HEK293 (cell line): ENCODE measurements around the gene PHKA1.

Experiments
- CTCF ChIA-PET: fragments of 350-600 bp; formaldehyde crosslinking; extraction: SDS; loops from one replicate; lab custom pipeline; 2021; ENCODE audit warnings: antibody characterized with exemption; lab: Yijun Ruan, JAX
- POLR2A ChIA-PET: fragments of 300-600 bp; formaldehyde crosslinking; extraction: SDS; loops from one replicate; lab custom pipeline; 2020; ENCODE audit warnings: antibody characterized with exemption, inconsistent platforms; lab: Yijun Ruan, JAX
- H3K27ac ChIP-seq: fragments of 200-500 bp; sonication (Bioruptor generic); 2 replicates; pipeline ENCODE4 v1.5.1; 2014; ENCODE audit warnings: low read depth, low read length, control low read depth, inconsistent platforms; ENCODE audit errors: extremely low read depth
- H3K36me3 ChIP-seq, 2 experiments: fragments of 200-500 bp in 1 of 2; sonication (Bioruptor generic) in 1 of 2; 1 replicate in 1 of 2; 2 replicates in 1 of 2; pipeline ENCODE4 v1.5.1; 2014 to 2017; ENCODE audit warnings: inconsistent platforms in 2 of 2, low read length in 2 of 2; ENCODE audit not compliant: control insufficient read depth in 2 of 2, insufficient read depth in 1 of 2
- H3K4me1 ChIP-seq: fragments of 200-500 bp; sonication (Bioruptor generic); 2 replicates; pipeline ENCODE4 v1.5.1; 2014; ENCODE audit warnings: mild to moderate bottlenecking, low read length, inconsistent platforms; ENCODE audit not compliant: control insufficient read depth, insufficient read depth
- H3K4me3 ChIP-seq: 2 replicates; pipeline ENCODE4 v1.5.1; 2011; ENCODE audit warnings: low read depth, mild to moderate bottlenecking, control low read depth, low read length, moderate library complexity
- H3K9me3 ChIP-seq: fragments of 200-500 bp; sonication (Bioruptor generic); 2 replicates; pipeline ENCODE4 v1.5.1; 2014; ENCODE audit warnings: low read depth, low read length, inconsistent platforms; ENCODE audit not compliant: control insufficient read depth, insufficient read depth
- AEBP2 ChIP-seq: fragments of 450-650 bp; formaldehyde crosslinking; IDR thresholded peaks from 2 replicates; pipeline ENCODE4 v1.5.1; 2016; ENCODE audit warnings: missing biosample characterization, missing genetic modification characterization, borderline replicate concordance
- BCL11A ChIP-seq: fragments of 450-650 bp; formaldehyde crosslinking; IDR thresholded peaks from 2 replicates; pipeline ENCODE4 v1.5.1; 2016; ENCODE audit warnings: low read depth, missing biosample characterization, missing genetic modification characterization
- PRDM10 ChIP-seq: fragments of 450-650 bp; formaldehyde crosslinking; IDR thresholded peaks from 2 replicates; pipeline ENCODE4 v1.5.1; 2016; ENCODE audit warnings: missing biosample characterization, missing genetic modification characterization
- SCRT2 ChIP-seq: fragments of 450-650 bp; formaldehyde crosslinking; IDR thresholded peaks from 2 replicates; pipeline ENCODE4 v1.5.1; 2016; ENCODE audit warnings: missing biosample characterization, missing genetic modification characterization
- ZBTB11 ChIP-seq: fragments of 450-650 bp; formaldehyde crosslinking; conservative IDR thresholded peaks from 2 replicates; pipeline ENCODE4 v1.5.1; 2016; ENCODE audit warnings: low read depth, missing biosample characterization, missing genetic modification characterization
- ZBTB21 ChIP-seq: fragments of 450-650 bp; formaldehyde crosslinking; IDR thresholded peaks from 2 replicates; pipeline ENCODE4 v1.5.1; 2017; ENCODE audit warnings: missing biosample characterization, missing genetic modification characterization
- ZNF138 ChIP-seq: fragments of 450-650 bp; formaldehyde crosslinking; IDR thresholded peaks from 2 replicates; pipeline ENCODE4 v1.5.1; 2016; ENCODE audit warnings: missing biosample characterization, missing genetic modification characterization, borderline replicate concordance
- ZNF433 ChIP-seq: fragments of 450-650 bp; formaldehyde crosslinking; IDR thresholded peaks from 2 replicates; pipeline ENCODE4 v1.5.1; 2016; ENCODE audit warnings: missing biosample characterization, missing genetic modification characterization, low read depth
- ZNF473 ChIP-seq: fragments of 450-650 bp; formaldehyde crosslinking; IDR thresholded peaks from 2 replicates; pipeline ENCODE4 v1.5.1; 2017; ENCODE audit warnings: missing biosample characterization, missing genetic modification characterization
- ZNF544 ChIP-seq: fragments of 450-650 bp; formaldehyde crosslinking; IDR thresholded peaks from 2 replicates; pipeline ENCODE4 v1.5.0; 2017; ENCODE audit warnings: missing biosample characterization, missing genetic modification characterization
- ZNF660 ChIP-seq: fragments of 450-650 bp; IDR thresholded peaks from 2 replicates; pipeline ENCODE4 v1.5.1; 2018; ENCODE audit warnings: missing biosample characterization, mild to moderate bottlenecking, missing genetic modification characterization
- ZNF704 ChIP-seq: fragments of 450-650 bp; formaldehyde crosslinking; IDR thresholded peaks from 2 replicates; pipeline ENCODE4 v1.5.1; 2016; ENCODE audit warnings: missing biosample characterization, missing genetic modification characterization
- ZNF747 ChIP-seq: fragments of 450-650 bp; formaldehyde crosslinking; IDR thresholded peaks from 2 replicates; pipeline ENCODE4 v1.5.1; 2016; ENCODE audit warnings: missing biosample characterization, missing genetic modification characterization
- ZNF76 ChIP-seq: fragments of 450-650 bp; formaldehyde crosslinking; IDR thresholded peaks from 2 replicates; pipeline ENCODE4; 2016; ENCODE audit warnings: low read depth, missing biosample characterization, missing genetic modification characterization, borderline replicate concordance

PHKA1 gene

GRCh38 chrX:72714478-72714916, 391 bp upstream of the PHKA1 start (continued):
- TF ChIP-seq ZBTB11 (peak; percentile 20; the same call in 1 of the 2 replicates), SCRT2 (no peak), ZNF704 (tag by site-specific recombination) (no peak), ZNF433 (tag by site-specific recombination) (no peak), ZNF660 (tag by site-specific recombination) (0 out of 2 replicates have a peak, but pooled peaks have one; percentile 17), ZNF747 (tag by site-specific recombination) (no peak), ZNF473 (tag by site-specific recombination) (no peak), PRDM10 (tag by site-specific recombination) (peak; percentile 38), ZNF76 (tag by site-specific recombination) (peak; percentile 2; the same call in 1 of the 2 replicates), BCL11A (tag by site-specific recombination) (no peak), AEBP2 (tag by site-specific recombination) (no peak), ZNF138 (tag by site-specific recombination) (no peak)

- POLR2A ChIA-PET: interaction anchor here (1.1 to 1.4 kb wide), 2 partner anchors 158 to 475 kb away, joined by 3 to 5 read pairs; partner anchors contain the start of gene ERCC6L
- CTCF ChIA-PET: interaction anchor here (0.6 kb wide), 1 partner anchor 224 kb away, joined by 3 read pairs; no protein-coding TSS in a partner anchor
- H3K36me3 ChIP-seq: peaks cover 3 to 13% of the 10 kb centered on the region in 2 experiments; a peak in 2 of 3 replicates
- TF ChIP-seq ZNF544: no peak
- 0 out of 2 replicates have a peak, but pooled peaks have one; percentile 9 for TF ChIP-seq ZBTB21 (tag by site-specific recombination)
- TF ChIP-seq, all 188 proteins: peak for 1
- H3K4me1 ChIP-seq: peaks cover 4% of the 10 kb centered on the region
- peak overlapping the region; percentile 53 for H3K4me3 ChIP-seq
- H3K27ac ChIP-seq: peak overlapping the region; percentile 70
- no peaks in the 10 kb centered on the region for H3K9me3 ChIP-seq
These were observed 976 bp downstream of the PHKA1 start for GRCh38 chrX:72713130-72713529.
